Cerebellar nuclear complex (tissue), 1 donor: ENCODE results near the gene IL6R.
"Not testable (repeated sequence)": the region's sequence is repeated elsewhere in the genome, so short reads cannot be mapped to it uniquely, and the experiment has no call there.

Experiments
- DNase-seq, 2 experiments: peaks; one replicate each; lab custom pipeline; 2025; lab: John Stamatoyannopoulos, UW

Gene IL6R

DNA sequence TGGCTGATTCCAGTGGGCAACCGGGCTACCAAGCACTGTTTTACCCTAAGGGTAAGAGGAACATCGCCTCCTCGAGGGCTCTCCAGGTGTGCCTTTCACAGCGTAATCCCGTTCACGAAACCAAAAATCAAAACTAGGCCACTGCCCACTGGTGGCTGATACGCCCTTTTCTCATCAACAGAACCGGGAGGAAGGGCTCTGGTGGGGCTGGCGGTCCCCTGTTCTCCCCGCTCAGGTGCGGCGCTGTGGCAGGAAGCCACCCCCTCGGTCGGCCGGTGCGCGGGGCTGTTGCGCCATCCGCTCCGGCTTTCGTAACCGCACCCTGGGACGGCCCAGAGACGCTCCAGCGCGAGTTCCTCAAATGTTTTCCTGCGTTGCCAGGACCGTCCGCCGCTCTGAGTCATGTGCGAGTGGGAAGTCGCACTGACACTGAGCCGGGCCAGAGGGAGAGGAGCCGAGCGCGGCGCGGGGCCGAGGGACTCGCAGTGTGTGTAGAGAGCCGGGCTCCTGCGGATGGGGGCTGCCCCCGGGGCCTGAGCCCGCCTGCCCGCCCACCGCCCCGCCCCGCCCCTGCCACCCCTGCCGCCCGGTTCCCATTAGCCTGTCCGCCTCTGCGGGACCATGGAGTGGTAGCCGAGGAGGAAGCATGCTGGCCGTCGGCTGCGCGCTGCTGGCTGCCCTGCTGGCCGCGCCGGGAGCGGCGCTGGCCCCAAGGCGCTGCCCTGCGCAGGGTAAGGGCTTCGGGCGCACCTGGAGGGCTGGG lies at the start of gene IL6R:
Gene IL6R, plus strand, starts transcription at position 360 of the 763 bp plus-strand sequence. Its CDS starts 287 bp downstream, at position 647.
- DNase-seq, result no peak

GRCh38 chr1:154358519-154358918 lies 46.6 kb upstream of the IL6R start:
- no peak for DNase-seq

GRCh38 chr1:154360288-154360687 lies 44.9 kb upstream of the IL6R start:
- DNase-seq, result no peak

- not testable (repeated sequence) for DNase-seq
Observed at GRCh38 chr1:154360881-154361280, 44.3 kb upstream of the IL6R start.

- no peak for DNase-seq
Observed at GRCh38 chr1:154361357-154361756, 43.8 kb upstream of the IL6R start.

DNA sequence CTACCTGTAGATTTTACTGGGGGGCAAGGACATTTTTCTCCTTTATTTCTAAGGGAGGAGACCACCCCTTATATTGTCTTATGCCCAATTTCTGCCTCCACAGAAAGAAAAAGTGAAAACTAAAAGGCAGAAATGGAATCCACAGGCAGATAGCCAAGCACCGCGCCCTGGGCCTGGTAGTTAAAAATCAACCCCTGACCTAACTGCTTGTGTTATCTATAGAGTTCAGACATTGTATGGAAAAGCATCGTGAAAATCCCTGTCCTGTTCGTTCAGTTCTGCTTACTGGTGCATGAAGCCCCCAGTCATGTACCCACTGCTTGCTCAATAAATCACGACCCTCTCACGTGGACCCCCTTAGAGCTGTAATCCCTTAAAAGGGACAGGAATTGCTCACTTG lies 33.7 kb upstream of the IL6R start:
- DNase-seq, result no peak

DNA sequence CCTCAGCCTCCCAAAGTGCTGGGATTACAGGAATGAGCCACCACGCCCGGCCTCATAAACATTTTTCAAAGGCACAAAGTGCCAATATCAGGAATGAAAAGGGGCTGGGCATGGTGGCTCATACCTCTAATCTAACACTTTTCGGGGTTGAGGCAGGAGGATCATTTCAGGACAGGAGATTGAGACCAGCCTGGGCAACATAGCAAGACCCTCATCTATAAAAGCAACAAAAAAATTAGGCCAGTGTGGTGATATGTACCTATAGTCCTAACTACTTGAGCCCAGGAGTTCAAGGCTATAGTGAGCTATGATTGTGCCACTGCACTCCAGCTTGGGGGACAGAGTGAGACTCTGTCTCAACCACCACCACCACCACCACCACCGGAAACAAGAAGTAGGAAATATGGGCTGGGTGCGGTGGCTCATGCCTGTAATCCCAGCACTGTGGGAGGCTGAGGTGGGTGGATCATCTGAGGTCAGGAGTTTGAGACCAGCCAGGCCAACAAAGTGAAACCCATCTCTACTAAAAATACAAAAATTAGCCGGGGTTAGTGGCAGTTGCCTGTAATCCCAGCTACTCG lies 31.3 kb upstream of the IL6R start:
- DNase-seq, result not testable (repeated sequence)

- no peak for DNase-seq
Observed at GRCh38 chr1:154379301-154379700, 25.8 kb upstream of the IL6R start.

GRCh38 chr1:154384650-154385489 lies 20.3 kb upstream of the IL6R start:
- no peak for DNase-seq

- DNase-seq, result no peak
Observed at GRCh38 chr1:154386643-154387352, 18.3 kb upstream of the IL6R start.

GRCh38 chr1:154391086-154391770 lies 13.9 kb upstream of the IL6R start:
- no peak for DNase-seq

DNA sequence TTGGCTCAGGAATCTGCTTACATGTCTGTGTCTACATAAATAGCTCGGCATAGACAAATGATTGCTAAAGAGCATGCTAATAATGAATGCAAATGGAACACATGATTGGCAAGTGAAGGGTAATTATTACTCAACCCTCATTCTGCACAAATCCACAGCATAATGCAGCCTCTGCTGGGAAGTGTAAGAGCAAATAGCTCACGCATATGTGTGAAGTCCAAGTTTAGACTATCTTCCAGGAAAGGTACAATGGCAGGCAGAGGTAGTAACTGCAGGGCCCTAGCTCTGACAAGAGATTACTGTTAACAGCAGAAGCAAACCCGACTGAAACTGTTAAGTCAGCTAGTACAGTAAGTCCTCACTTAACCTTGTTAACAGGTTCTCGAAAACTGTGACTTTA lies 7.0 kb upstream of the IL6R start:
- DNase-seq, result no peak

DNA sequence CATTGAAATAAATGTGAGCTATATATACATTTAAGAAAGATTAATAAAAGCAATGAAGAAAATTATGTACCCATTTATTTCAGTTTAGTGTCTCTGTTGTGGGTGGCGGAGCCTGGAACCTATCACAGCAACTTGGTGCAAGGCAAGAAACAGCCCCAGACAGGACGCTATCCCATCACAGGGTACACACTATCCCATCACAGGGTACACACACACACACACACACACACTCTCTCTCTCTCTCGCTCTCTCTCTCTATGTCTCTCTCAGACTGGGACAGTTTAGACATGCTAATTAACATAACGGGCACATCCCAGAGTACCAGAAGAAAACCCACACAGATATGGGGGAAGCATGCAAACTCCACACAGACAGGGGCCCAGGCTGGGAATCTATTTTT lies 6.5 kb upstream of the IL6R start:
- DNase-seq, result no peak

GRCh38 chr1:154400381-154400801 lies 4.8 kb upstream of the IL6R start:
- no peak for DNase-seq

DNA sequence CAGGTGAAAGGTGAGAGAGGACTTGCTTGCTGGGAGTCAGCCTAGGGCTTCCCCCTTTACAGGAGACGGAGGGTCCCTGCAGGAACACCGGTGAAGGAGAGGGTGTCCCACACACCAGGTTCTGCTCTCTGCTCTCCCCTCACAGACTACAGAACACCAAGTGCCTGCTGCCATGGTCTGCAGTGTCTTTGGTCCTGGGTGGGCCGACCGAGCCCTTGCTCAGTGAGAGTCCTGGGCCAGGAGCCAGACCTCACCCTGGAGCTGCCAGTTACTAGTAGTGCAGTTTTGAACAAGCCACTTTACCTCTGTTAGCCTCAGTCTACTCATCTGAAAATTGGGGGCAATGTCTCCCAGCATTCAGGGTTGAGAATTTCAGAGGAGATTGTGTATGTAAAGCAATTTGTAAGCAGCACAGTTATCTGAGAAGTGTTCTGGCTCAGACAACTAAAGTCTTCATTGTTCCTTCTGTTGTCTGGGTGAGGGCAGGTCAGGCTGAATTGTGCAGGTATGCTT lies 2.7 kb upstream of the IL6R start:
- no peak for DNase-seq

- DNase-seq, result no peak
Observed at GRCh38 chr1:154403261-154403943, 1.7 kb upstream of the IL6R start.

GRCh38 chr1:154403983-154404382 lies 1.2 kb upstream of the IL6R start:
- DNase-seq, result no peak

- DNase-seq, result no peak
Observed at GRCh38 chr1:154404511-154404931, 622 bp upstream of the IL6R start.

- DNase-seq, result no peak
Observed at GRCh38 chr1:154405747-154406571, 816 bp downstream of the IL6R start.

- DNase-seq, result no peak
Observed at GRCh38 chr1:154406572-154406879, 1.4 kb downstream of the IL6R start.
